ENCODE data around the gene PBOV1. TPM values are rescaled to one million over a fixed set of nuclear protein-coding genes. Genes with fewer than 3 reads are reported as not detected.

Gene PBOV1
- total and polyA plus RNA-seq, 4 donors: 0.04 TPM; not detected in 3

DNA sequence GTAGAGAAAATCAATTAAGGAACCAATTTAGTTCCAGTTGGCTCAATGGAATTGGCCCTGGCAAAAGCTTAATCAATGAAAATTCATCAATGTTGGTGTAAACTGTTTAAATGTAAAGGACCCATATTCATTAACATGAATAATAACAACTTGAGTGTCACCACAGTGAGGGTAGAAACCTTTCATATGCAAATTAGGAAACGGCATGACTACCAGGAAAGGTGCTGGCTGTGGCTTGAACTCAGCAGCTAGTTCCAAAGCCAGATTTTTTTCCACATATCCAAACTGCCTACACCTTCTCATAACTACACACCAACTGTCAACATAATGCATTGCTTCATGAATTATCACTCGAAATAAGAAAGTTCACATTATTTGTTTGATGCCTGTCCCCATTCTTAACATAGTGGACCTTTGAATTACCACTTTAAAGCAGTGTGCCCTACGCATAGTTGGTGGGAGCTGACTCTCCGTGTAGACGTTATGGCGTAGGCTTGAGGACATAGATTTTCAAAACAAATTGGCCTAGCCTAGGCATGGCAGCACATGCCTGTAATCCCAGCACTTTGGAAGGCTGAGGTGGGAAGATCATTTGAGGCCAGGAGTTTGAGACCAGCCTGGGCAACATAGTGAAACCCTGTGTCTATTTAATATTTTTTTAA is 19.7 kb downstream of the PBOV1 start:
- ATAC-seq (ENCODE audit: insufficient read depth, low FRiP score) (no peak), DNase-seq (no peak)
- Histone ChIP-seq H3K4me1 (ENCODE audit: control insufficient read depth in 5 of 5, insufficient read depth in 5 of 5, low read length in 5 of 5) (no peaks in the 10 kb centered on the region), H3K9me3 (ENCODE audit: control insufficient read depth in 4 of 4, insufficient read depth in 3 of 4, low read length in 3 of 4) (no peaks in the 10 kb centered on the region), H3K27ac (ENCODE audit: low read depth in 1 of 2, low read length in 1 of 2) (no peak overlapping the region), H3K27me3 (ENCODE audit: control insufficient read depth in 3 of 3, insufficient read depth in 3 of 3, low read length in 2 of 3) (no peaks in the 10 kb centered on the region), H3K36me3 (ENCODE audit: control insufficient read depth in 4 of 4, insufficient read depth in 4 of 4, low read length in 4 of 4) (no peaks in the 10 kb centered on the region), H3K4me3 (no peak overlapping the region), H3K9ac (ENCODE audit: insufficient read depth in 1 of 2, low read length in 2 of 2) (no peak overlapping the region)
- WGBS, 2 donors: 79 to 82% methylated on average over 6 of the region's 6 CpGs
- TF ChIP-seq, protein P1, sequence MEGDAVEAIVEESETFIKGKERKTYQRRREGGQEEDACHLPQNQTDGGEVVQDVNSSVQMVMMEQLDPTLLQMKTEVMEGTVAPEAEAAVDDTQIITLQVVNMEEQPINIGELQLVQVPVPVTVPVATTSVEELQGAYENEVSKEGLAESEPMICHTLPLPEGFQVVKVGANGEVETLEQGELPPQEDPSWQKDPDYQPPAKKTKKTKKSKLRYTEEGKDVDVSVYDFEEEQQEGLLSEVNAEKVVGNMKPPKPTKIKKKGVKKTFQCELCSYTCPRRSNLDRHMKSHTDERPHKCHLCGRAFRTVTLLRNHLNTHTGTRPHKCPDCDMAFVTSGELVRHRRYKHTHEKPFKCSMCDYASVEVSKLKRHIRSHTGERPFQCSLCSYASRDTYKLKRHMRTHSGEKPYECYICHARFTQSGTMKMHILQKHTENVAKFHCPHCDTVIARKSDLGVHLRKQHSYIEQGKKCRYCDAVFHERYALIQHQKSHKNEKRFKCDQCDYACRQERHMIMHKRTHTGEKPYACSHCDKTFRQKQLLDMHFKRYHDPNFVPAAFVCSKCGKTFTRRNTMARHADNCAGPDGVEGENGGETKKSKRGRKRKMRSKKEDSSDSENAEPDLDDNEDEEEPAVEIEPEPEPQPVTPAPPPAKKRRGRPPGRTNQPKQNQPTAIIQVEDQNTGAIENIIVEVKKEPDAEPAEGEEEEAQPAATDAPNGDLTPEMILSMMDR (IDR thresholded peaks at IDR 0.05; ENCODE audit: control extremely low read depth, extremely low read depth): no peak

DNA sequence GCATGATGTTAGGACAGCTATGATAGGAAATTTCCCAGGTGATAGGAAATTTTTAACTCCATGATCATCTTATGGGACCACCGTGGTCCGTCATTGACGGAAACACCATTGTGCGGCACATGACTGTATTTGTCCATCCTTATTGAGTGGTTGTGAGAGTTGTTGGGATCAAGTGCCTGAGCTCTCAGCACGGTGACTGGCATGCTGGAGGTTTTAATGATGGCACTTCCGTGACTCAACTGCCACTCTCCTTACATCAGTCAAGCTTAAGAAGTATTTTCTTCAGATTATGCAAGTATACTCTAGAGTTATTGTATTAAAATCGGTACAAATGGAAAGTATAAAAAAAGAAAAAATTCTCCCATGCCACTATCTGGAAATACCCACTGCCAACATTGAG is 20.7 kb downstream of the PBOV1 start:
- no peak overlapping the region for H3K4me3 ChIP-seq
- ATAC-seq (ENCODE audit: insufficient read depth, low FRiP score) (no peak), DNase-seq (no peak)
- H3K4me1 ChIP-seq (ENCODE audit: control insufficient read depth in 5 of 5, insufficient read depth in 5 of 5, low read length in 5 of 5): no peaks in the 10 kb centered on the region
- no peaks in the 10 kb centered on the region for H3K27me3 ChIP-seq (ENCODE audit: control insufficient read depth in 3 of 3, insufficient read depth in 3 of 3, low read length in 2 of 3)
- H3K27ac ChIP-seq (ENCODE audit: low read depth in 1 of 2, low read length in 1 of 2): no peak overlapping the region
- H3K36me3 ChIP-seq (ENCODE audit: control insufficient read depth in 4 of 4, insufficient read depth in 4 of 4, low read length in 4 of 4): no peaks in the 10 kb centered on the region
- no peak overlapping the region for H3K9ac ChIP-seq (ENCODE audit: insufficient read depth in 1 of 2, low read length in 2 of 2)
- TF ChIP-seq, protein P1 (IDR thresholded peaks at IDR 0.05; ENCODE audit: control extremely low read depth, extremely low read depth): no peak
- no peaks in the 10 kb centered on the region for H3K9me3 ChIP-seq (ENCODE audit: control insufficient read depth in 4 of 4, insufficient read depth in 3 of 4, low read length in 3 of 4)
- WGBS, 2 donors: 72 to 91% methylated on average over 7 of the region's 7 CpGs

DNA sequence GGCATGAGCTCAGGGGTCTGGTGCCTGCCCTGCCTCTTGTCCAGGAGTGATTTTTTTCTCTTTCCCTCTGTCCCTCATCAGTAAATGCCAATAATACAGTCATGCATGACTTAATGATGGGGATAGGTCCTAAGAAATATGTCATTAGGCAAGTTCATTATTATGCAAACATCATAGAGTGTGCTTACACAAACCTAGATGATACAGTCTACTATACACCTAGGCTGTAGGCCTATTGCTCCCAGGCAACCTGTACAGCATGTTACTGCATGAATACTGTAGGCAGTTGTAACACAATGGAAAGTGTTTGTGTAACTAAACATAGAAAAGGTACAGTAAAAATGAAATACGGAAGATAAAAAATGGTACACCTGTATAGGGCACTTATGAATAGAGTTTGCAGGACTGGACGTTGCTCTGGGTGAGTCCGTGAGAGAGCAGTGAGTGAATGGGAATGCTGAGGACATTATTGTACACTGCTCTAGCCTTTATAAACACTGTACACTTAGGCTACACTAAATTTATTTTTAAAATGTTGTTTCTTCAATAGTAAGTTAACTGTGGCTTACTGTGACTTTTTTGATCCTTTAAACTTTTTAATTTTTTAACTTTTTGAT is 22.1 kb downstream of the PBOV1 start:
- ATAC-seq (ENCODE audit: insufficient read depth, low FRiP score): no peak
- Histone ChIP-seq H3K9ac (ENCODE audit: insufficient read depth in 1 of 2, low read length in 2 of 2) (no peak overlapping the region), H3K9me3 (ENCODE audit: control insufficient read depth in 4 of 4, insufficient read depth in 3 of 4, low read length in 3 of 4) (no peaks in the 10 kb centered on the region), H3K36me3 (ENCODE audit: control insufficient read depth in 4 of 4, insufficient read depth in 4 of 4, low read length in 4 of 4) (no peaks in the 10 kb centered on the region), H3K4me3 (no peak overlapping the region), H3K4me1 (ENCODE audit: control insufficient read depth in 5 of 5, insufficient read depth in 5 of 5, low read length in 5 of 5) (no peaks in the 10 kb centered on the region), H3K27ac (ENCODE audit: low read depth in 1 of 2, low read length in 1 of 2) (no peak overlapping the region), H3K27me3 (ENCODE audit: control insufficient read depth in 3 of 3, insufficient read depth in 3 of 3, low read length in 2 of 3) (no peaks in the 10 kb centered on the region)
- TF ChIP-seq, protein P1 (IDR thresholded peaks at IDR 0.05; ENCODE audit: control extremely low read depth, extremely low read depth): no peak
- whole genome bisulfite sequencing, 2 donors: 74 to 96% methylated on average over 3 of the region's 3 CpGs
- DNase-seq: peak in 1 of 3 donors; percentile 6

All from lung (tissue), 12 donors.